ENCODE data around the gene MAGI2.

GRCh38 chr7:78649236-78649635 is 804.2 kb downstream of the MAGI2 start:
- no peak for TF ChIP-seq CTCF (IDR thresholded peaks at IDR 0.05)
- TF ChIP-seq POLR2A (IDR thresholded peaks at IDR 0.05) = no peak
- TF ChIP-seq EP300 (IDR thresholded peaks at IDR 0.05) = no peak
